ENCODE results near the gene COL18A1. TPM values are rescaled to one million over a fixed set of nuclear protein-coding genes. Genes with fewer than 3 reads are reported as not detected.
A peak's percentile ranks its signal among the peaks of the same experiment; 100 is the strongest.

The COL18A1 gene
- total and polyA plus RNA-seq, 10 donors: 35.0 to 208 (median 86.4) TPM

DNA sequence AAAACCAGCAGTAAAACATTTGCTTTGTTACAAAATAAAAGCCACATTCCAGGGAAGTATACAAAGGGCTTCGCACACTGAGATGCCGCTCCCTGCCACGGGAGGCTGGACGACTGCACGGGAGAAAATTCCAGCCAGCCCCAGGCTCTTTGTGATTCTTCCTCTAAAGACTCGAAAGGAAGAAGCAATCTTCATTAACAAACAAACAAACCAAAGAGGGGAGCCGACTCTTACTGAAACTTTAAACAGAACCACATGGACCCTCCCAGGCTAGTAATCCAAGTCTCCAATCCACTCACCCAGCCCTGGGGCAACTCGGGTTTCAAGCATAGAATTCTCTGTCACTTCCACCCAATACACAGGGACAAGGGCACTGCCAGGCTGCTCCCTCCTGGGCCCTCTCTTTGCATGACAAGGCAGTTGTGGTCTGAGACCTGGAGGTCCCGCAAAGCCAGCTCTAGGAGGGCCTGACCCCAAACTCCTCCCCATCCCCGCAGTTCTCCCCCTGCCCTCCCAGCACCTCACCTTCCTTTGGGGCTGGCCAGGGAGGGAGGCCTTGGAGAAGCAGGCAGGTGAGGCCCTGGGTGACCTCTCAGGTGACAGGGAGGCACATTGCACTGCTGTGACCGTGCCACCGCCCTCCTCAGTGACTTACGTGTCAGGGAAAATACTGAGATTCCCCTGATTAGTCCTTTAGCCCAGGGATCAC lies 26.6 kb upstream of the COL18A1 start:
- Histone ChIP-seq H3K27me3 (replicated peaks in 1 of 7) (peaks cover 0 to 47% (median 0%) of the 10 kb centered on the region in 7 donors), H3K9me3 (peaks cover 0 to 17% (median 3%) of the 10 kb centered on the region in 8 donors), H3K4me3 (no peak overlapping the region), H3K36me3 (no peaks in the 10 kb centered on the region), H3K4me1 (no peaks in the 10 kb centered on the region), H3K27ac (no peak overlapping the region)
- intact Hi-C loops (cut with DNase I; ENCODE audit: low total_unique reads): no loop called here
- TF ChIP-seq POLR2AphosphoS5 (IDR thresholded peaks at IDR 0.05) (no peak), POLR2A (IDR thresholded peaks at IDR 0.05) (no peak)
- TF ChIP-seq, protein P1, sequence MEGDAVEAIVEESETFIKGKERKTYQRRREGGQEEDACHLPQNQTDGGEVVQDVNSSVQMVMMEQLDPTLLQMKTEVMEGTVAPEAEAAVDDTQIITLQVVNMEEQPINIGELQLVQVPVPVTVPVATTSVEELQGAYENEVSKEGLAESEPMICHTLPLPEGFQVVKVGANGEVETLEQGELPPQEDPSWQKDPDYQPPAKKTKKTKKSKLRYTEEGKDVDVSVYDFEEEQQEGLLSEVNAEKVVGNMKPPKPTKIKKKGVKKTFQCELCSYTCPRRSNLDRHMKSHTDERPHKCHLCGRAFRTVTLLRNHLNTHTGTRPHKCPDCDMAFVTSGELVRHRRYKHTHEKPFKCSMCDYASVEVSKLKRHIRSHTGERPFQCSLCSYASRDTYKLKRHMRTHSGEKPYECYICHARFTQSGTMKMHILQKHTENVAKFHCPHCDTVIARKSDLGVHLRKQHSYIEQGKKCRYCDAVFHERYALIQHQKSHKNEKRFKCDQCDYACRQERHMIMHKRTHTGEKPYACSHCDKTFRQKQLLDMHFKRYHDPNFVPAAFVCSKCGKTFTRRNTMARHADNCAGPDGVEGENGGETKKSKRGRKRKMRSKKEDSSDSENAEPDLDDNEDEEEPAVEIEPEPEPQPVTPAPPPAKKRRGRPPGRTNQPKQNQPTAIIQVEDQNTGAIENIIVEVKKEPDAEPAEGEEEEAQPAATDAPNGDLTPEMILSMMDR (IDR thresholded peaks at IDR 0.05 in 8 of 11, conservative IDR thresholded peaks at IDR 0.05 in 3 of 11): no peak
- WGBS, 5 donors: 45 to 58% (median 51%) methylated on average over 10 to 13 of the region's 13 CpGs
- DNase-seq: peak; percentile 61

DNA sequence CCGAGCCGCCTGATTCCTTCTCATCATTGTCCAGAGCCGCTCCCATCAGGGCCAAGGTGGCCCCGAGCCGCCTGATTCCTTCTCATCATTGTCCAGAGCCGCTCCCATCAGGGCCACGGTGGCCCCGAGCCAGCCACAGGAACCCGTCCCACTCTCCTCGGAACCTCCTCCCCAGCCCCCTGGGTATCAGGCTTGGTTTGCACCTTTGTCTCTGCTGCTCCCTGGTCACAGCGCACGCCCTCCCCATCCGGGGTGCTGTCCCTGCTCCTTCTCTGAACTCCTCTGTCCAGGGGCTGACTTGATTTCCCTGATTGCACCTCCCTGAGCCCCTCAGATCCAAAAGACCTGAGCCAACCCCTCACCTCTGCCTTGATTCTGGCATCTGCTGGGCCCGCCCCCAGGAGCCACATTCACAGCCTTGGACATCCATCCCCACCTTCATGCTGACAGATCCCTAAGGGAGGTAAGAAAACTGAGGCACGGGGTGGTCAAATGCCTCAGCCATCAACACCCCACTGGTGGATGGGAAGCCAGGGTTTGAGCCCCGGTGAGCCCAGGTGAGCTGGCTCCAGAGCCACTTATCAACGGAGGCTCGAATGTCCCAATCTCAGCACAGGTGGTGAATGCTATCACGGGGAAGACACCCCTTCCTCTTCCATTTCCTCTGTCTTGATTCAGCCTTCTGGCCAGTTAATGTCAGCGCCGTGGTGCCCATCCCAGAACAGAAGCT lies 25.6 kb upstream of the COL18A1 start:
- 77 to 83% (median 79%) methylated on average over 18 to 21 of the region's 21 CpGs for WGBS, 5 donors
- Histone ChIP-seq H3K4me1 (no peaks in the 10 kb centered on the region), H3K9me3 (peaks cover 0 to 17% (median 3%) of the 10 kb centered on the region in 8 donors), H3K27ac (no peak overlapping the region), H3K36me3 (no peaks in the 10 kb centered on the region), H3K4me3 (no peak overlapping the region), H3K27me3 (replicated peaks in 1 of 7) (peaks cover 0 to 47% (median 0%) of the 10 kb centered on the region in 7 donors)
- peak; percentile 59 for DNase-seq
- intact Hi-C loops (cut with DNase I; ENCODE audit: low total_unique reads): no loop called here
- no peak for TF ChIP-seq POLR2A (IDR thresholded peaks at IDR 0.05)
- TF ChIP-seq, protein P1 (IDR thresholded peaks at IDR 0.05 in 8 of 11, conservative IDR thresholded peaks at IDR 0.05 in 3 of 11): no peak
- no peak for TF ChIP-seq POLR2AphosphoS5 (IDR thresholded peaks at IDR 0.05)

DNA sequence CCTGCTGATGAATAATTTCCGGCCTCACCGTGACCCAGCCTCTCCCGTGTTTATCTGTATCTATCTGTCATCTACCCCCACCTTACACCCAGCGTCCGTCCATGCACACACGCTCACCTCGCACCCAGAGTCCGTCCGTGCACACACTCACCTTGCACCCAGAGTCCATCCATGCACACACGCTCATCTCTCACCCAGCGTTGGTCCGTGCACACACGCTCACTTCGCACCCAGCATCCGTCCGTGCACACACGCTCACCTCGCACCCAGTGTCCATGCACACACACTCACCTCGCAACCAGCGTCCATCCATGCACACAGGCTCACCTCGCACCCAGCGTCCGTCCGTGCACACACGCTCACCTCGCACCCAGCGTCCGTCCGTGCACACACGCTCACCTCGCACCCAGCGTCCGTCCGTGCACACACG lies 25.0 kb upstream of the COL18A1 start:
- DNase-seq: peak; percentile 33
- H3K27me3 ChIP-seq (replicated peaks in 1 of 7): peaks cover 0 to 44% (median 0%) of the 10 kb centered on the region in 7 donors

More for the DNA sequence above, 25.0 kb upstream of the COL18A1 start:
- Histone ChIP-seq H3K4me3 (no peak overlapping the region), H3K36me3 (no peaks in the 10 kb centered on the region), H3K9me3 (peaks cover 0 to 17% (median 3%) of the 10 kb centered on the region in 8 donors), H3K4me1 (no peaks in the 10 kb centered on the region), H3K27ac (no peak overlapping the region)
- TF ChIP-seq, protein P1 (IDR thresholded peaks at IDR 0.05 in 8 of 11, conservative IDR thresholded peaks at IDR 0.05 in 3 of 11): no peak
- TF ChIP-seq POLR2AphosphoS5 (IDR thresholded peaks at IDR 0.05) (no peak), POLR2A (IDR thresholded peaks at IDR 0.05) (no peak)
- intact Hi-C loops (cut with DNase I; ENCODE audit: low total_unique reads): no loop called here
- WGBS, 5 donors: 91 to 95% (median 92%) methylated on average over 27 to 35 of the region's 35 CpGs

All from spleen (tissue), 11 donors.